Kidney capillary endothelial cell (primary cell): Measurements from ENCODE around the gene BCAS3.
A peak's percentile ranks its signal among the peaks of the same experiment; 100 is the strongest.

ENCODE experiments used
- DNase-seq: peaks from one replicate; pipeline ENCODE4 v3.0.0-alpha.2; 2018; ENCODE audit warnings: low spot score

Gene BCAS3

DNA sequence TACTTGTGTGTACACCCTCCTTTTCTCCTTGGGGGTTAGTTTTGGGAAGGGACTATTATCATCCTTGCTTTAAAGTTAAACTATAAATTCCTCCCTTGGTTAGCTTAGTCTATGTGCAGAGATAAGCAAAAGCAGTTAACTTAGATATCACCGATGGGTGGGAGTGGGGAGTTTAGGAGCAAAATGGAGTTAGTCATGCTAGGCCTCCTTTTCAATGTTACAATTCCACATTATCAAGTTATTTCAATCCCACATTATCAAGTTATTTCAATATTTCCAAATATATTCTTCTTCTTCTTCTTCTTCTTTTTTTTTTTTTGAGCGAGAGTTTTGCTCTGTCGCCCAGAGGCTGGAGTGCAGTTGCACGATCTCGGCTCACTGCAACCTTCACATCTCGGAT is 1.7 kb upstream of the BCAS3 start:
- no peak for DNase-seq

DNA sequence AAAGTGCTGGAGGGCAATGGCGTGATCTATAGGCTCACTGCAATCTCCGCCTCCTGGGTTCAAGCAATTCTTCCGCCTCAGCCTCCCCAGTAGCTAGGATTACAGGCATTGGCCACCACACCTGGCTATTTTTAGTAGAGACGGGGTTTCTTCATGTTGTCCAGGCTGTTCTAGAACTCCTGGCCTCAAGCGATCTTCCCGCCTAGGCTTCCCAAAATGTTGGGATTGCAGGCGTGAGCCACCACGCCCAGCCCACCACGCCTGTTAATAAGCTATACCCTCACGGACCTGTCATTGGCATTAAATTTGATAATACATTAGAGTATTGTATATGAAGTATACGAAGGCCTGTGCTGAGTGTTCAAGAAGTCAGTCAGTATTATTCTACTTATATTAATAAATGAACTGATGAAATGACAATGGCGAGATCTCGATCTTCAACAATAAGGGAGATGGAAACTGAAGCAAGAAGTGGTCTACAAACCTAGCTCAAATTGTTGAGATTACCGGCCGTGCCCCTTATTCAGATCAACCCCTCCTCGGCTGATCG is 818 bp upstream of the BCAS3 start:
- no peak for DNase-seq

DNA sequence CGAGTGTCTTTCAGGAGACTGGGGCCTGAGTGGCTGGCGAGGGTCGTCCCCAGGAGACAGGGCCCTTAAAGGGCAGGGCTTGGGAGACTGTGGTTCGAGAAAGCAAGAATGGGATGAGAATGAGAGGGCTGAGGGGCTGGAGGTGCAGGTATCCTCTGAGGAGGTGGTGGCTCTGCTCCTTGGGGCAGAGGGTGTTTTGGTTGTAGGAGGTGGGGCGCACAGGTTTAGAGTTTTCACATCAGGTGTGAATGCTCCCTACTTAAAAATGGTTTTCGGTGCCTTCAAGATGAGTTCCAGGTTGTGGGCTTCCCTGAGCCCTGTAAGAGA is 430 bp downstream of the BCAS3 start:
- no peak for DNase-seq

DNA sequence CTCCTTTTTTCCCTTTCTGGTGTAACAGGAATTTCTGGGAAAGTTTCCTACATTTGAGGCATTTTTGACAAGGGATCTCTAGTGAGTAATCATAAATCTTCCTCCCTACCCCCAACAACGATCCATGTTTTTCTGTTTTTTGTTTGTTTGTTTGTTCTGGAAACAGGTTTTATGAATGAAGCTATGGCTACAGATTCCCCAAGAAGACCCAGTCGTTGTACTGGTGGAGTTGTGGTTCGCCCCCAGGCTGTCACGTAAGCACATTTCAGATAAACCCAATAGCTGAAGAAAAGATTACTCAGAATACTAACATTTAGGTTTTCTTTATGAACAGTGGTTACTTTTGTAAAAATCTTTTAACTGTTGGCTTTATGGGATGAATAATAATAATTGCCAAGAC is 1.6 kb downstream of the BCAS3 start:
- DNase-seq = no peak

DNA sequence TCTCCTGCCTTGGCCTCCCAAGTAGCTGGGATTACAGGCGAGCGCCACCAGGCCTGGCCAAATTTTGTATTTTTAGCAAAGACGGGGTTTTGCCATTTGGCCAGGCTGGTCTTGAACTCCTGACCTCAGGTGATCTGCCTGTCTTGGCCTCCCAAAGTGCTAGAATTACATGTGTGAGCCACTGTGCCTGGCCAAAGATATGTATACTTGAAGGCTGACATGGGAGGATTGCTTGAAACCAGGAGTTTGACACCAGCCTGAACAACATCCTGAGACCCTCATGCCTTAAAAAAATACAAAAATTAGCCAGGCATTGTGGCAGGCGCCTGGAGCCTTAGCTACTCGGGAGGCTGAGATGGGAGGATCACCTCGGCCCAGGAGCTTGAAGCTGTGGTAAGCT is 3.1 kb downstream of the BCAS3 start:
- DNase-seq = no peak

DNA sequence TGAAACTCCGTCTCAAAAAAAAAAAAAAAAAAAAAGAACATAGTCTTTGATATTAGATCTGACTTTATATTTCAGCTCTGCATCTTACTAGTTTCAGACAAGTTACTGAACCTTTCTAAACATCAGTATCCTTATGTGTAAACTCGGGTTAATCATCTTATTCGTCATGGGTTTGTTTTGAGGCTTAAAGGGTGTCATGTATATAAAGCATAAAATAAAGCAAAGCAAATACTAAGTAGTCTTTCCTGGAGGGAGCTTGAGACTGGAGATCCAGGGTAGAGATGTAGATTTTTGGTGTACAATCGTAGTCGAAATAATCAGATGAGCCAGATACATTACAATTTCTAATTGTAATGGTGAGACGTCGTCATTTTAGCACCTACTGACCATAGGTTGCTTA is 7.8 kb downstream of the BCAS3 start:
- DNase-seq = no peak

DNA sequence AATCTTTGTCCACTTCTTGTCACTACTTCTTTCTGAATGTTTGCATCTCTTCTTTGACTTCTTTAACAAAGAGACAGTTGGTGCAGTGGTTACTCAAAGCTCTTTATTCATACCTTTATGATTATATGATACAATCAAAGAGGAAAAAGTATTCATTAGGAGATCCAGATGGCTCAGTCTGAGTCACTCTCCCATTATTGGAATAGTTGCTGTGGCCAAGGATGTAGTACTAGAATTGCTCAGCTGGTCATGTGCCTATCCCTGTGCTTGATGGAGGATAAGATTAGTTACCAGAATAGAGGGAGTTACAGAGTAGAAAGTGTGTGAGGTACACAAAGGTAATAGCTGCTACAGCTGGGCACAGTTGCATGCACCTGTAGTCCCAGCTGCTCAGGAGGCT is 18.3 kb downstream of the BCAS3 start:
- peak; percentile 3 for DNase-seq

DNA sequence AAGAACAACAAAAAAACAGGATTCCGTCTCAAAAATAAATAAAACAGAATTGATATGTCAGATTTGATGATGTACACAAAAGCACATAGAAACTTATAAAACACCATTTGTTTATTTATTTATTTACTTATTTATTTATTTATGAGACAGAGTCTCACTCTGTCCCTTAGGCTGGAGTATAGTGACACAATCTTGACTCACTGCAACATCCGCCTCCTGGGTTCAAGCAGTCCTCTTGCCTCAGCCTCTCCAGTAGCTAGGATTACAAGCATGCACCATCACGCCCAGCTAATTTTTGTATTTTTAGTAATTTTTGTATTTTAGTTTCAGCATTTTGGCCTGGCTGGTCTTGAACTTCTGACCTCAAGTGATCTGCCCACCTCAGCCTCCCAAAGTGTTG is 21.4 kb downstream of the BCAS3 start:
- DNase-seq = no peak

DNA sequence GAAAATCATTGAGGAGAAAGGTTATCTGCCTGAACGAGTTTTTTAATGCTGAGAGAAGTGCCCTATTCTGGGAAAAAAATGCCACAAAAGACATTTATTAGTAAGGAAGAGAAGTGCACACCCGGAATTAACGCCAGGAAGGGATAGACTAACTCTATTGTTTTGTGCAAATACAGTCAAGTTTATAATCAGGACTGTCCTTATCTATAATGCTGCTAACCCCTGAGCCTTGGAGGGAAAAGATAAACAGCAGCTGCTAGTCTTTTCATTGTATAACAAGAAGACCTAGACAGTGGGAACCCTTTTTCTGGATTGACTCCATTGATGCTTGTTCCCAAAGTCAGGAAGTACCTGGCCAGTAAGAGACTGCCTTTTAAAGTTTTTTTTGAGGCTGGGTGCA is 26.5 kb downstream of the BCAS3 start:
- DNase-seq = no peak

DNA sequence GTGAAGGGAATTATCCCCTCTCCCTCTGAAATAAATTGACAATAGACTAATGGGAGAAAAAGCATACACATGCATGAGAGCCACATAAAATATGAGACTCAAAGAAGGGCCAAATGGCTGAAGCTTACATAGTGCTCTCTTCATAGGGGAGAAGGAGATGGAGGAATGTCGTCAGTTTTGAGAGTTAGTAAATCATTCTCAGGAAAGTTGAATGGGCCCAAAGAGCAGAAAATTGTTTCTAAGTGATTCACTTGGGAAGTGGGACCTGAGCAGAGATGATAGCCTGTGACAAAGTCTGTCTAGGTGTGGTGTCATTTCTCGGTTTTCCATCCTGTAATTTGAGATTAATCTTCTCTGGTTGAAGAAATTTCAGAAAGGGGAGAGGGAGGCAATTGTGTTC is 35.0 kb downstream of the BCAS3 start:
- DNase-seq = no peak

DNA sequence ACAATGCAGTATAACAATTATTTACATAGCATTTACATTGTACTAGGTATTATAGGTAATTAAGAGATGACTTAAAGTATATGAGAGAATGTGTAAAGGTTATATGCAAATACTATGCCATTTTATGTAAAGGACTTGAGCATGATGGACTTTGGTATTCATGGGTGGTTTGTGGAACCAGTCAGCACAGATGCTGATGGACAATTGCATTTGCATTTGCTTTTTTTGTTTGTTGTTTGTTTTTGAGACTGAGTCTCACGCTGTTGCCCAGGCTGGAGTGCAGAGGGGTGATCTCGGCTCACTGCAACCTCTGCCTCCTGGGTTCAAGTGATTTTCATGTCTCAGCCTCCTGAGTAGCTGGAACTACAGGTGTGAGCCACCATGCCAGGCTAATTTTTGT is 36.0 kb downstream of the BCAS3 start:
- DNase-seq = no peak

DNA sequence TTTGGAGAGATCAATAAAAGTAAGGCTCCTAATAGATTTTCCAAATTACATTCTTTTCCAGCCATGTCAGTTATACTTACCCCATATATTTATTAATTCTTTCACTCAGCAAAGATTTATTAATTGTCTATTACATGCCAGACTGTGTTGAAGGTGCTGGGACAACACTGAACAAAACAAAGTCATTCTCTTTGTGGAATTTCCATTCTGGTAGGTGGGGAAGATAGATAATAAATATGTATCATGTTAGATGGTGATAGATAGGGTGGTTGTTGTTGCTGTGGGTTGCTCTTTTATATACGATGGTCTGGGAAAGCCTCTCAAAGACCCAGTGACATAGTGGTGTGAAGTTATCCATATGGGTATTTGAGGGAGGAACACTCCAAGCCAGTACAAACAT is 39.1 kb downstream of the BCAS3 start:
- no peak for DNase-seq

DNA sequence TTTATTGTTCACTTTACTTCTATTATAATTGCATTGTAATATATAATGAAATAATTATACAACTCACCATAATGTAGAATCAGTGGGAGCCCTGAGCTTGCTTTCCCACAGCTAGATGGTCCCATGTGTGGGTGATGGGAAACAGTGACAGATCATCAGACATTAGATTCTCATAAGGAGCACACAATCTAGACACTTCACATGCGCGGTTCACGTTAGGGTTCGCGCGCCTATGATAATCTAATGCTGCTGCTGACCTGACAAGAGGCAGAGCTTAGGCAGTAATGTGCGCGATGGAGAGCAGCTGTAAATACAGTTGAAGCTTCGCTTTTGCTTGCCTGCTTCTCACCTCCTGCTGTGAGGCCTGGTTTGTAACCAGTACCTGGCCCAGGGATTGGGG is 40.2 kb downstream of the BCAS3 start:
- no peak for DNase-seq

DNA sequence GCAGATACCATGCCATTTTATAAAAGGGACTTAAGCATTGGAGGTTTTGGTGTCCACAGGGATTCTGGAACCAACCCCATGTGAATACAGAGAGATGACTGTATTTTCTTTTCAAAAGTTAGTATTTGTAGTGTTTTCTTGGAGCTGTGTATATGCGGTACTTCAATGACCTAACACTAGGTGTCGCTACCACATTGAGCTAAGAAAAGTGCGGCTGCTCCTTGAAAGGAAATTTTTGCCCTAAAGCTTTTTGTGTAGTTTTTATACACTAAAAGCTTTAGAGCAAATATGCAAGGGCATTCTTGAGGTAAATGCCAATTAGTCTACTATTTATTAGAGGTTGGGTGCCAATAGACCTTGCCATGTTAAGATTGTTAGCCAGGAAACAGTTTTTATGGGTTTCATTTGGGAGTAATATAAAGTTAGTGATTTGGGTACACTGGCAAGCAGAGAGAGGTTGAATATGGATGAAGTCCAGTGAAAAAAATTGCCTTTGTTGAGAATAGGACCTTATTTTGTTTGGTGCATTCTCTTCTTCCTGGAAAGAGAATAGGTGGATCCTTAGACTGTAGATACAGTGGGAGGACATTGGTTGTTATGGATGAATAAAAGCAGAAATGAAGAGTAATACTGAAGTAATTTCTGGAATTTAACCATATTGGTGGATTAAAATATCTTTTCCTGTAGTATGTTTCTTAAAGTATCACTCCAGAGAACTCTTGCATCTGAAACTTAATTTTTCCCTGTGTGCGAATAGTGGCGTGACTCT is 43.3 kb downstream of the BCAS3 start:
- peak; percentile 63 for DNase-seq

DNA sequence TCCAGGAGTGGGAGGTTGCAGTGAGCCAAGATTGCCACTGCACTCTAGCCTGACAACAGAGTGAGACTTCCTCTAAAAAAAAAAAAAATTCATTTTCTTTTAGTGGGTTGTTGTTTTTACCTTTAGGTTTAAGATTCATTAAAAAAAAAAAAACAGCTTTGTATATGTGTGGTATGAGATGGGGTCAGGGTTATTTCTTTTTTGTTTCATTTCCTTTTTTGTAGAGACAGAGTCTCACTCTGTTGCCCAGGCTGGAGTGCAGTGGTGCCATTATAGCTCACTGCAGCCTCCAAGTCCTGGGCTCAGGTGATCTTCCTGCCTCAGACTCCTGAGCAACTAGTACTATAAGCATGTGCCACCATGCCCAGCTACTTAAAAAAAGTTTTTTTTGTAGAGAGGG is 47.0 kb downstream of the BCAS3 start:
- DNase-seq = no peak

DNA sequence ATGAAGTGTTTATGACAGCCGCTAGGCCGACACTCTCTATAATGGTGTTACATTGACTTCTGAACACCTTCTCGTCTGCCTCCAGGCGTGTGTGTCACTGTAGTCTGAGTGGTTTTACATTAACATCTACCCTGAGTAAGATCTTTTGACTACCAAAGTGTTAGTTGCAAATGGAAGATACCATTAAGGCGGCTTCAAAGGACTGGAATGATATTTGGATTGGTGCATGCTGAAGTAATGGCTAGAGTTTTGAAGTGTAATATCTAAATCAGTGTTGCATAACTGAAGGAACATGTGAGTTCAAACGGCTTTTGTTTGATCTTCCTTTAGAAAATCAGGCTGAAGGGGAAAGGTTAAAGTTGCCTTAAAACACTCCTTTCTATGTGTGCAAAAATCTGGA is 52.2 kb downstream of the BCAS3 start:
- DNase-seq = no peak

DNA sequence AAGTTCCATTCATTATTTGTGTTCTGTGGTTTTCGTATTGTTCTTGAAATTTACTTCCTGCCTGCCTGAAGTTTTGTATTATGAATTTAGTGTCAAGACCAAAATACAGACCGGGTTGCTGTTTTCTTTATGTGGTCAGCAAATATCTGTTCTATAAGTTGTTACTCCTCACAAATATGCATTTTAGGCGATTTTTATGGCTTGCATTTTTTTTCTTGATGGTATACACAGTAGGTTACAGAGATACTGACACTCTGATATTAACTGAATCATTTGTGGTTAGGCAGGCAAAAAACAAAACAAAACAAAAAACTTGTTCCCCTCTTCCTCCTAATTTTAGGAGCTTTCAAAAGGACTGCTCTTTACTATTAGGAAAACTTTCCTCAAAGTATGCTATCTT is 52.6 kb downstream of the BCAS3 start:
- DNase-seq = no peak

DNA sequence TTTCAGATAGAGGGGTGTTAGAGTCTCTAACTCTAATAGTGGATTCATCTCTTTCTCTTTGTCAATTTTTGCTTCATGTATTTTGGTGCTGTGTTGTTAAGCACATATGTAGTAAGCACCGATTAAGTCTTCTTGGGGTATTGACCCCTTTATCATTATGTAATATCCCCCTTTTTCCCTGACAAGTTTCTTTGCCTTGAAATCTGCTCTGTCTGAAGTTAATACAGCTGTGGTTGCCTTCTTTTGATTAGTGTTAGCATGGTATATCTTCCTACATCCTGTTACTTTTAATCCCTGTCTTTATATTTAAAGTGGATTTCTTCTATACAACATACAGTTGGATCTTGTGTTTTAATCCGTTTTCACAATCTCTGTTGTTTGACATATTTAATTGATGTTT is 60.6 kb downstream of the BCAS3 start:
- no peak for DNase-seq

DNA sequence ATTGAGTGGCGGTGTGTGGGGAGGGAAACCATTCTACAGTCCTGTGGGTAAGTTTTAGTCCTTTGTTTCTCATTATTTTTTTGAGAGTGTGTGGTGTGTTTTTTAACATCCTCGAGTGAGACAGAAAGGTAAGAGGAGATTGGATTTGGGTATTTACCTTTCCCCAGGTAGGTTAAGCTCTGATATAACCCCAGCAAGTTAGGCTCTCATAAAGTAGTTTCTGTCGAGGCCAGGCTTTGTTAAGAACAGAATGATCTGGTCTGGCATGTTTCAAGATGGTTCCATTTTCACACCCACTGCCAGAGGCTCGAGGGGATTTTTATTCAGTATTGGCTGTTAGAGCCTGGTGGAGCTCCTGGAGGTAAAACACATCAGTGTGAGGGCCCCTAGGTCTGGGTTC is 62.9 kb downstream of the BCAS3 start:
- no peak for DNase-seq

DNA sequence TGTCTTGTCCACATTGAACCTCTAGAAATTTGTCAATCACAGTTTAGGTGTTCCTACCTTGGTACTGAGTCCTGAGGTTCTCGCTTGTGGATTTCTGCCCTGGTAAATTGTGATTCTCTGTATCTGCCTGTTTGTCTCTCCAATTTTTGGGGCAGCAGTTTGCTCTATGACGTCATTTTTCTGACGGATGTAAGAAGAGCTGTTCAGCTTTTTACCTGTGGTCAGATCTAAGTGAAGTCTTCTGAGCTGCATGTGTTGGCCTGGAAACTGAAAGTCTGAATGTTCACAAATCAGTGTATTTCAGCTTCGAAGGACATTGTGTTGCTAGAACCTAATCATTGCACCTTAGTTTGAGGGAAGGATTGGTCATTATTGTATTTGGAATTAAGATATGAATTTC is 63.4 kb downstream of the BCAS3 start:
- no peak for DNase-seq

DNA sequence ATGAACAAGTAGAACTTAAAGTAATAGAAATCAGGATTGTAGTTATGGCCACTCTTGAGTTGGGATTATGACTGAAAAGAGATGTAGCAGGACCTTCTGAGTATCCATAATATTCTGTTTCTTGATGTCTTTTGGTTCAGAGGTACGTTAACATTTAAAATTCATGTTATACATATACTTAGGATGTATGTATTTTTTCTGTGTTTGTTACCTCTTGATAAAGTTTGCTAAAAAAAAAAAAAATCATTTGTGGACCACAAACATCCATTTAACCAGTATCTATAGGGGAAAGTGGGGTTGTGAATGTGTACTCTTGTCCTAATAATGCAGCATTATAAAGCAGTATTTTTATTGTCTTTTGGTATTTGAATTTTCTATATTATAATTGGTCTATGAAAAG is 65.6 kb downstream of the BCAS3 start:
- DNase-seq = no peak

DNA sequence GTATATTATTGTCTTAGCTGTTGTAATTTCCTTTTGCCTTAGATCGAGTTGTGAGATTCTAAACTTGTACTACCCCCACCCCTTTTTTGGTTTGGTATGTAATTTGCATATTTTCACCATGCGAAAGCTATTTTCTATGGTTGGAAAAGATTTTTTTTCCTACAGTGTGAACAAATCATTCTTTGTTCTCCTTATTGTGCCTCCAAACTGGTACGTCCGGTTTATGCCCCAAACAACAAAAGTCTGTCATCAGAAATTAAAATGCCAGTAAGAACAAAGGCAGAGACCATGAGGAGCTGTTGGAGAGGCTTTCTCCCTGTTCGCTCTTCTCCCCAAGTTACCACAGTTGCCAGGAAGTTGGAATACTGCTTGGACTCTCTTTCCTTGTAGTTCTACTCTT is 66.1 kb downstream of the BCAS3 start:
- DNase-seq = peak; percentile 18

DNA sequence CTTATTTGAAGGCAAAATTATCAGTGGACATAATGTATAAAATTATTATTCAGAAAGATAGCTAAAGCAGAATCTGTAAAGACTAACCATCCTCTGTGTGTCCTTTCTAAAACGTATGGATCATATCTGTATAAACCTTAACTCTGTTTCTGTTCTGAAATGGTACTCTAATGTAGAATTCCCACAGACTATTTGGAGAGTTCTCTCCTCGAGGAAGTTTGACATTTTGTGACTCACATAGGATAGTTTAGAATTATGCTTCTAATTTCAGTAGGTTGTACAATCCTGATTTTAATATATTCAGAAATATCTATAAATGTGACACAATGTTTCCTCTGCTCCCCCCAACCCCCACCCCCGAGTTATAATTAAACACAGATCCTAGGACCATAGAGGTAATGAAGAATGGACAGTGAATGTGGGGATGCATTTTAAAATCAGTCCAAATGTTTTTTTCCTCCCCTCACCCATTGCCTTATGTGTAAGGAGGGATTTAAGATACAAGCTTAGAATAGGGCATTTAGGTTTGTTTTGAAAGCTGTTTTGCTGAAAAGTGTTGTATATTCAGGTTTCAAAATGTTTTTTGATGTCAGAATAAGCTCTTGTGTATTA is 66.8 kb downstream of the BCAS3 start:
- no peak for DNase-seq

DNA sequence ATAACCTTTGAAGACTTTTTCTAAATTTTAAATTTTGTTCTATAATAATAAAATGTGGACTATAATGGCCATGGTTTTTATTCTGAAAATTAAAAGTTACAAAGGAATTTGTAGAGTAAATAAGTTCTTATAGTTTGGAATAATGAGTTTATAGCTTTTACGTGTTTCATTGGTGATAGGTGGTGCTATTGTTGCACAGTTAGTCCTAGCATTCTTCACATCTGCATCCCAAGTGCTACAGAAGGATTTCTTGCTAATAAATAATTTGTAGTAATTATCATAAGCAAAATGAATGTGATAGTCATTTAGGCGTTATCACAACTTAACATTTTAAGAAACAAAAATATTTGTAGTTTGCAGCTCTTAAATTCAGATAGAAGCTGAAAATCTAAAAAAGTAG is 67.9 kb downstream of the BCAS3 start:
- no peak for DNase-seq
